ENCODE measurements around the gene CTTN.

CTTN gene

GRCh38 chr11:70397336-70397982 is 870 bp upstream of the CTTN start:
- no peaks in the 10 kb centered on the region for H4K20me1 ChIP-seq (ENCODE audit: insufficient read depth)

DNA sequence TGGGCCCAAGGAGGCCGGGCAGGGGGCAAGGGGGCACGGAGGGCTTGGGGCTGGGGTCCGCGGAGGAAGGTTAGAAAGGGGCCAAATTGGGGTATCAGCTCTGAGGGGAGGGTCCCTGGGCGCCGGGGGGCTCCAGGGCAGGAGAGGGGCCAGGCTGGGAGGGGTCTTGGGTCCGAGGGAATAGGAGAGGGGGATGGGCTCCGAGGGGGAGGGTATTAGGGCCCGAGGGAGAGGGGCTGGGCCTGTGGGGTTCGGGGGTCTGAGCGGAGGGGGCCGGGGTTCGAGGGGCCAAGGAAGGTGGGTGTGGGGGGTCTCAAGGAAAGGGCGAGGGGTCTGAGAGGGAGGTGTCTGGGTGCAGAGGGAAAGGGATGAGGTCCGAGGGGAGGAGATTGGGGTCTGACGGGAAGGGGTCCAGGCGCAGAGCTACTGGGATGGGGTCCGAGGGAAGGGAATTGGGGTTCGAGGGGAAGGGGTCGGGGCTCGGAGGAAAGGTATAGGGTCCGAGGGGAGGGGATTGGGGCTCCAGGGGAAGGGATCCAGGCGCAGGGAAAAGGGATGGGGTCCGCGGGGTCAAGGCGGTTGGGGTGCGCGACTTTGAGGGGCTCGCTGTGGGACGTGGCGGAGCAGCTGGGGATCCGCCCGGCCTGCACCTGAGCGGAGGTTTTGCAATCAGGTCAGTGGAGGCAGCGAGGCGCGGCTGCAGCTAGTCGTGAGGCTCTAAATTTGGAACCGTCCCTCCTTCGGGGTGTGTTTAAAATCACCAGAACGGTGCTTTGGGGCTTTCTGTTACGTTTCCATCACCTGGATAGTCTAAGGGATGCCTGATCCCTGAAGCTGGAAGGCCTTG is 728 bp downstream of the CTTN start:
- H3K27ac ChIP-seq = no peak overlapping the region
- H4K20me1 ChIP-seq (ENCODE audit: insufficient read depth) = no peaks in the 10 kb centered on the region
- no peak overlapping the region for H2AFZ ChIP-seq (ENCODE audit: low read depth)
- H3K4me1 ChIP-seq (ENCODE audit: low read depth, poor library complexity, severe bottlenecking) = peaks cover 8% of the 10 kb centered on the region
- peak overlapping the region; percentile 13; the same call in 1 of the 2 replicates for H3K4me2 ChIP-seq
- H3K79me2 ChIP-seq (ENCODE audit: insufficient read depth, low read depth) = no peaks in the 10 kb centered on the region
- no peaks in the 10 kb centered on the region for H3K27me3 ChIP-seq (ENCODE audit: insufficient read depth, low read depth)
- peak overlapping the region; percentile 52; the same call in 1 of the 2 replicates for H3K9ac ChIP-seq
- H3K36me3 ChIP-seq (ENCODE audit: insufficient read depth) = no peaks in the 10 kb centered on the region
- no peak overlapping the region for H3K4me3 ChIP-seq (IDR thresholded peaks at IDR 0.05; ENCODE audit: insufficient read depth, low read depth, low read length)
- TF ChIP-seq, protein P1, sequence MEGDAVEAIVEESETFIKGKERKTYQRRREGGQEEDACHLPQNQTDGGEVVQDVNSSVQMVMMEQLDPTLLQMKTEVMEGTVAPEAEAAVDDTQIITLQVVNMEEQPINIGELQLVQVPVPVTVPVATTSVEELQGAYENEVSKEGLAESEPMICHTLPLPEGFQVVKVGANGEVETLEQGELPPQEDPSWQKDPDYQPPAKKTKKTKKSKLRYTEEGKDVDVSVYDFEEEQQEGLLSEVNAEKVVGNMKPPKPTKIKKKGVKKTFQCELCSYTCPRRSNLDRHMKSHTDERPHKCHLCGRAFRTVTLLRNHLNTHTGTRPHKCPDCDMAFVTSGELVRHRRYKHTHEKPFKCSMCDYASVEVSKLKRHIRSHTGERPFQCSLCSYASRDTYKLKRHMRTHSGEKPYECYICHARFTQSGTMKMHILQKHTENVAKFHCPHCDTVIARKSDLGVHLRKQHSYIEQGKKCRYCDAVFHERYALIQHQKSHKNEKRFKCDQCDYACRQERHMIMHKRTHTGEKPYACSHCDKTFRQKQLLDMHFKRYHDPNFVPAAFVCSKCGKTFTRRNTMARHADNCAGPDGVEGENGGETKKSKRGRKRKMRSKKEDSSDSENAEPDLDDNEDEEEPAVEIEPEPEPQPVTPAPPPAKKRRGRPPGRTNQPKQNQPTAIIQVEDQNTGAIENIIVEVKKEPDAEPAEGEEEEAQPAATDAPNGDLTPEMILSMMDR (conservative IDR thresholded peaks at IDR 0.05; ENCODE audit: low read depth, low read length) = no peak

More at GRCh38 chr11:70397336-70397982, 870 bp upstream of the CTTN start:
- Histone ChIP-seq H2AFZ (ENCODE audit: low read depth) (peak overlapping the region; percentile 77), H3K9ac (peak overlapping the region; percentile 52), H3K4me1 (ENCODE audit: low read depth, poor library complexity, severe bottlenecking) (peaks cover 8% of the 10 kb centered on the region), H3K4me2 (peak overlapping the region; percentile 91), H3K27me3 (ENCODE audit: insufficient read depth, low read depth) (no peaks in the 10 kb centered on the region), H3K36me3 (ENCODE audit: insufficient read depth) (no peaks in the 10 kb centered on the region), H3K27ac (no peak overlapping the region), H3K4me3 (IDR thresholded peaks at IDR 0.05; ENCODE audit: insufficient read depth, low read depth, low read length) (peak overlapping the region; percentile 32), H3K79me2 (ENCODE audit: insufficient read depth, low read depth) (no peaks in the 10 kb centered on the region)
- TF ChIP-seq, protein P1 (conservative IDR thresholded peaks at IDR 0.05; ENCODE audit: low read depth, low read length) = no peak

- H3K27ac ChIP-seq = no peak overlapping the region
- no peak overlapping the region for H3K4me3 ChIP-seq (IDR thresholded peaks at IDR 0.05; ENCODE audit: insufficient read depth, low read depth, low read length)
- peaks cover 8% of the 10 kb centered on the region for H3K4me1 ChIP-seq (ENCODE audit: low read depth, poor library complexity, severe bottlenecking)
- H3K4me2 ChIP-seq = no peak overlapping the region
- no peak overlapping the region for H2AFZ ChIP-seq (ENCODE audit: low read depth)
- TF ChIP-seq, protein P1 (conservative IDR thresholded peaks at IDR 0.05; ENCODE audit: low read depth, low read length) = no peak
- no peaks in the 10 kb centered on the region for H3K36me3 ChIP-seq (ENCODE audit: insufficient read depth)
- H3K79me2 ChIP-seq (ENCODE audit: insufficient read depth, low read depth) = no peaks in the 10 kb centered on the region
- H3K27me3 ChIP-seq (ENCODE audit: insufficient read depth, low read depth) = no peaks in the 10 kb centered on the region
- H3K9ac ChIP-seq = no peak overlapping the region
- H4K20me1 ChIP-seq (ENCODE audit: insufficient read depth) = no peaks in the 10 kb centered on the region
Measured at GRCh38 chr11:70399681-70400112, 1.4 kb downstream of the CTTN start.

- Histone ChIP-seq H3K9ac (no peak overlapping the region), H2AFZ (ENCODE audit: low read depth) (no peak overlapping the region)
Measured at GRCh38 chr11:70400643-70401042, 2.3 kb downstream of the CTTN start.

More at GRCh38 chr11:70400643-70401042, 2.3 kb downstream of the CTTN start:
- Histone ChIP-seq H4K20me1 (ENCODE audit: insufficient read depth) (no peaks in the 10 kb centered on the region), H3K27me3 (ENCODE audit: insufficient read depth, low read depth) (no peaks in the 10 kb centered on the region), H3K4me3 (IDR thresholded peaks at IDR 0.05; ENCODE audit: insufficient read depth, low read depth, low read length) (no peak overlapping the region), H3K27ac (no peak overlapping the region), H3K4me1 (ENCODE audit: low read depth, poor library complexity, severe bottlenecking) (peaks cover 8% of the 10 kb centered on the region), H3K79me2 (ENCODE audit: insufficient read depth, low read depth) (no peaks in the 10 kb centered on the region), H3K4me2 (no peak overlapping the region), H3K36me3 (ENCODE audit: insufficient read depth) (no peaks in the 10 kb centered on the region)
- TF ChIP-seq, protein P1 (conservative IDR thresholded peaks at IDR 0.05; ENCODE audit: low read depth, low read length) = no peak
